ENCODE measurements around the gene THSD7B. TPM values are rescaled to one million over a fixed set of nuclear protein-coding genes. Genes with fewer than 3 reads are reported as not detected.

Gene THSD7B
- total RNA-seq, 5 donors from 2014 or later (not counting 1 experiment from before 2014, with no cell fraction given), result not detected

- WGBS (ENCODE audit: insufficient coverage), result 83% methylated on average over 3 of the region's 6 CpGs
- CTCF ChIA-PET, result no interaction called here
Observed at GRCh38 chr2:136769871-136770270, 4.5 kb downstream of the THSD7B start.

GRCh38 chr2:136770384-136770783, 5.0 kb downstream of the THSD7B start:
- Mint-ChIP-seq H3K4me3 (no peak overlapping the region), H3K4me1 (peaks cover 0 to 6% (median under 1%) of the 10 kb centered on the region in 3 donors), H3K9me3 (peaks cover 0 to 9% (median 0%) of the 10 kb centered on the region in 3 donors), H3K27me3 (peaks cover 24 to 36% of the 10 kb centered on the region in 2 donors), H3K27ac (no peak overlapping the region), H3K36me3 (no peaks in the 10 kb centered on the region)
- DNase-seq (no peak), ATAC-seq (replicated peaks in 1 of 4) (no peak)
- ChIA-PET POLR2A (no interaction called here), CTCF (no interaction called here)
- no peaks in the 10 kb centered on the region for H3K9me3 ChIP-seq
- H3K36me3 ChIP-seq (ENCODE audit: control insufficient read depth in 2 of 2, extremely low read depth in 1 of 2, insufficient read depth in 1 of 2, low read length in 1 of 2), result no peaks in the 10 kb centered on the region
- no peak overlapping the region for H3K27ac ChIP-seq (ENCODE audit: low read length)
- peaks cover 0 to 4% of the 10 kb centered on the region in 2 experiments for H3K4me1 ChIP-seq (ENCODE audit: control insufficient read depth in 1 of 2, extremely low read depth in 1 of 2, insufficient read depth in 2 of 2, low read length in 2 of 2)
- H3K4me3 ChIP-seq (ENCODE audit: control insufficient read depth in 1 of 2, extremely low read depth in 1 of 2, low read length in 1 of 2), result no peak overlapping the region
- H3K27me3 ChIP-seq (replicated peaks in 1 of 2; ENCODE audit: control insufficient read depth in 2 of 2, extremely low read depth in 1 of 2, insufficient read depth in 2 of 2, low read length in 1 of 2), result peaks cover 6 to 12% of the 10 kb centered on the region in 2 experiments
- no CpG with 5 or more reads among the region's 1 CpG for WGBS (ENCODE audit: insufficient coverage)

More at GRCh38 chr2:136769871-136770270, 4.5 kb downstream of the THSD7B start:
- no peak overlapping the region for H3K27ac ChIP-seq (ENCODE audit: low read length)
- Mint-ChIP-seq H3K4me1 (peaks cover 1 to 6% (median 2%) of the 10 kb centered on the region in 3 donors), H3K9me3 (peaks cover 0 to 9% (median 0%) of the 10 kb centered on the region in 3 donors), H3K36me3 (no peaks in the 10 kb centered on the region), H3K4me3 (no peak overlapping the region), H3K27me3 (peaks cover 27 to 35% of the 10 kb centered on the region in 2 donors), H3K27ac (no peak overlapping the region)
- H3K4me1 ChIP-seq (ENCODE audit: control insufficient read depth in 1 of 2, extremely low read depth in 1 of 2, insufficient read depth in 2 of 2, low read length in 2 of 2), result peaks cover 0 to 5% of the 10 kb centered on the region in 2 experiments
- peaks cover 6 to 17% of the 10 kb centered on the region in 2 experiments for H3K27me3 ChIP-seq (replicated peaks in 1 of 2; ENCODE audit: control insufficient read depth in 2 of 2, extremely low read depth in 1 of 2, insufficient read depth in 2 of 2, low read length in 1 of 2)
- ATAC-seq (replicated peaks in 1 of 4) (no peak), DNase-seq (no peak)
- no peaks in the 10 kb centered on the region for H3K36me3 ChIP-seq (ENCODE audit: control insufficient read depth in 2 of 2, extremely low read depth in 1 of 2, insufficient read depth in 1 of 2, low read length in 1 of 2)
- no peaks in the 10 kb centered on the region for H3K9me3 ChIP-seq
- POLR2A ChIA-PET, result no interaction called here
- H3K4me3 ChIP-seq (ENCODE audit: control insufficient read depth in 1 of 2, extremely low read depth in 1 of 2, low read length in 1 of 2), result no peak overlapping the region

GRCh38 chr2:136777391-136777790, 12.0 kb downstream of the THSD7B start:
- POLR2A ChIA-PET, result no interaction called here
- no peaks in the 10 kb centered on the region for H3K9me3 ChIP-seq
- no peaks in the 10 kb centered on the region for H3K27me3 ChIP-seq (replicated peaks in 1 of 2; ENCODE audit: control insufficient read depth in 2 of 2, extremely low read depth in 1 of 2, insufficient read depth in 2 of 2, low read length in 1 of 2)
- H3K4me3 ChIP-seq (ENCODE audit: control insufficient read depth in 1 of 2, extremely low read depth in 1 of 2, low read length in 1 of 2), result no peak overlapping the region
- Mint-ChIP-seq H3K27me3 (peaks cover 2 to 13% of the 10 kb centered on the region in 2 donors), H3K27ac (no peak overlapping the region), H3K4me3 (no peak overlapping the region), H3K4me1 (no peaks in the 10 kb centered on the region), H3K36me3 (no peaks in the 10 kb centered on the region), H3K9me3 (peaks cover 0 to 4% (median 0%) of the 10 kb centered on the region in 3 donors)
- no peak overlapping the region for H3K27ac ChIP-seq (ENCODE audit: low read length)
- no peak for ATAC-seq (replicated peaks in 1 of 4)
- CTCF ChIA-PET, result no interaction called here
- no CpG with 5 or more reads among the region's 2 CpGs for WGBS (ENCODE audit: insufficient coverage)
- no peaks in the 10 kb centered on the region for H3K36me3 ChIP-seq (ENCODE audit: control insufficient read depth in 2 of 2, extremely low read depth in 1 of 2, insufficient read depth in 1 of 2, low read length in 1 of 2)
- H3K4me1 ChIP-seq (ENCODE audit: control insufficient read depth in 1 of 2, extremely low read depth in 1 of 2, insufficient read depth in 2 of 2, low read length in 2 of 2), result no peaks in the 10 kb centered on the region
- DNase-seq, result no peak

- ChIA-PET POLR2A (no interaction called here), CTCF (no interaction called here)
- no peak overlapping the region for H3K4me3 Mint-ChIP-seq
- H3K36me3 Mint-ChIP-seq, result no peaks in the 10 kb centered on the region
- Histone ChIP-seq H3K4me3 (ENCODE audit: control insufficient read depth in 1 of 2, extremely low read depth in 1 of 2, low read length in 1 of 2) (no peak overlapping the region), H3K36me3 (ENCODE audit: control insufficient read depth in 2 of 2, extremely low read depth in 1 of 2, insufficient read depth in 1 of 2, low read length in 1 of 2) (no peaks in the 10 kb centered on the region), H3K9me3 (no peaks in the 10 kb centered on the region), H3K27me3 (replicated peaks in 1 of 2; ENCODE audit: control insufficient read depth in 2 of 2, extremely low read depth in 1 of 2, insufficient read depth in 2 of 2, low read length in 1 of 2) (peaks cover 2 to 5% of the 10 kb centered on the region in 2 experiments), H3K27ac (ENCODE audit: low read length) (no peak overlapping the region), H3K4me1 (ENCODE audit: control insufficient read depth in 1 of 2, extremely low read depth in 1 of 2, insufficient read depth in 2 of 2, low read length in 2 of 2) (no peaks in the 10 kb centered on the region)
- ATAC-seq (replicated peaks in 1 of 4) (no peak), DNase-seq (no peak)
- WGBS (ENCODE audit: insufficient coverage), result 75% methylated on average over 1 of the region's 4 CpGs
- H3K27ac Mint-ChIP-seq, result no peak overlapping the region
- H3K4me1 Mint-ChIP-seq, result no peaks in the 10 kb centered on the region
- H3K27me3 Mint-ChIP-seq, result peaks cover 5 to 12% of the 10 kb centered on the region in 2 donors
- no peaks in the 10 kb centered on the region for H3K9me3 Mint-ChIP-seq
Observed at GRCh38 chr2:136783856-136784255, 18.5 kb downstream of the THSD7B start.

- no CpG with 5 or more reads among the region's 3 CpGs for WGBS (ENCODE audit: insufficient coverage)
- Mint-ChIP-seq H3K4me1 (no peaks in the 10 kb centered on the region), H3K27ac (no peak overlapping the region), H3K27me3 (peaks cover 5 to 16% of the 10 kb centered on the region in 2 donors), H3K36me3 (no peaks in the 10 kb centered on the region), H3K9me3 (no peaks in the 10 kb centered on the region), H3K4me3 (no peak overlapping the region)
- POLR2A ChIA-PET, result no interaction called here
- H3K27me3 ChIP-seq (replicated peaks in 1 of 2; ENCODE audit: control insufficient read depth in 2 of 2, extremely low read depth in 1 of 2, insufficient read depth in 2 of 2, low read length in 1 of 2), result peaks cover 2 to 5% of the 10 kb centered on the region in 2 experiments
- no peaks in the 10 kb centered on the region for H3K9me3 ChIP-seq
- no peak for ATAC-seq (replicated peaks in 1 of 4)
- H3K27ac ChIP-seq (ENCODE audit: low read length), result no peak overlapping the region
- no peak for DNase-seq
- CTCF ChIA-PET, result no interaction called here
- H3K4me1 ChIP-seq (ENCODE audit: control insufficient read depth in 1 of 2, extremely low read depth in 1 of 2, insufficient read depth in 2 of 2, low read length in 2 of 2), result no peaks in the 10 kb centered on the region
- H3K36me3 ChIP-seq (ENCODE audit: control insufficient read depth in 2 of 2, extremely low read depth in 1 of 2, insufficient read depth in 1 of 2, low read length in 1 of 2), result no peaks in the 10 kb centered on the region
- H3K4me3 ChIP-seq (ENCODE audit: control insufficient read depth in 1 of 2, extremely low read depth in 1 of 2, low read length in 1 of 2), result no peak overlapping the region
Observed at GRCh38 chr2:136785215-136785614, 19.9 kb downstream of the THSD7B start.

GRCh38 chr2:136787970-136788369, 22.6 kb downstream of the THSD7B start:
- ChIA-PET POLR2A (no interaction called here), CTCF (no interaction called here)
- H3K36me3 Mint-ChIP-seq, result no peaks in the 10 kb centered on the region

GRCh38 chr2:136796339-136796738, 31.0 kb downstream of the THSD7B start:
- H3K9me3 Mint-ChIP-seq, result no peaks in the 10 kb centered on the region
- no CpG with 5 or more reads among the region's 4 CpGs for WGBS (ENCODE audit: insufficient coverage)
- no peaks in the 10 kb centered on the region for H3K36me3 ChIP-seq (ENCODE audit: control insufficient read depth in 2 of 2, extremely low read depth in 1 of 2, insufficient read depth in 1 of 2, low read length in 1 of 2)
- H3K4me1 Mint-ChIP-seq, result no peaks in the 10 kb centered on the region
- H3K36me3 Mint-ChIP-seq, result no peaks in the 10 kb centered on the region
- no peak overlapping the region for H3K4me3 Mint-ChIP-seq
- DNase-seq (no peak), ATAC-seq (replicated peaks in 1 of 4) (no peak)
- H3K4me1 ChIP-seq (ENCODE audit: control insufficient read depth in 1 of 2, extremely low read depth in 1 of 2, insufficient read depth in 2 of 2, low read length in 2 of 2), result no peaks in the 10 kb centered on the region
- no peaks in the 10 kb centered on the region for H3K9me3 ChIP-seq
- POLR2A ChIA-PET, result no interaction called here
- no peak overlapping the region for H3K27ac Mint-ChIP-seq
- H3K27me3 ChIP-seq (replicated peaks in 1 of 2; ENCODE audit: control insufficient read depth in 2 of 2, extremely low read depth in 1 of 2, insufficient read depth in 2 of 2, low read length in 1 of 2), result no peaks in the 10 kb centered on the region
- H3K27ac ChIP-seq (ENCODE audit: low read length), result no peak overlapping the region
- CTCF ChIA-PET, result no interaction called here
- no peak overlapping the region for H3K4me3 ChIP-seq (ENCODE audit: control insufficient read depth in 1 of 2, extremely low read depth in 1 of 2, low read length in 1 of 2)
- H3K27me3 Mint-ChIP-seq, result peaks cover 0 to 3% of the 10 kb centered on the region in 2 donors

More at GRCh38 chr2:136787970-136788369, 22.6 kb downstream of the THSD7B start:
- no peak for DNase-seq
- Mint-ChIP-seq H3K9me3 (no peaks in the 10 kb centered on the region), H3K4me3 (no peak overlapping the region), H3K27ac (no peak overlapping the region), H3K4me1 (no peaks in the 10 kb centered on the region), H3K27me3 (peaks cover 5 to 14% of the 10 kb centered on the region in 2 donors)
- no peaks in the 10 kb centered on the region for H3K4me1 ChIP-seq (ENCODE audit: control insufficient read depth in 1 of 2, extremely low read depth in 1 of 2, insufficient read depth in 2 of 2, low read length in 2 of 2)
- ATAC-seq (replicated peaks in 1 of 4), result no peak
- H3K4me3 ChIP-seq (ENCODE audit: control insufficient read depth in 1 of 2, extremely low read depth in 1 of 2, low read length in 1 of 2), result no peak overlapping the region
- H3K9me3 ChIP-seq, result no peaks in the 10 kb centered on the region
- H3K27me3 ChIP-seq (replicated peaks in 1 of 2; ENCODE audit: control insufficient read depth in 2 of 2, extremely low read depth in 1 of 2, insufficient read depth in 2 of 2, low read length in 1 of 2), result peaks cover 2 to 5% of the 10 kb centered on the region in 2 experiments
- H3K36me3 ChIP-seq (ENCODE audit: control insufficient read depth in 2 of 2, extremely low read depth in 1 of 2, insufficient read depth in 1 of 2, low read length in 1 of 2), result no peaks in the 10 kb centered on the region
- H3K27ac ChIP-seq (ENCODE audit: low read length), result no peak overlapping the region
- WGBS (ENCODE audit: insufficient coverage), result no CpG with 5 or more reads among the region's 3 CpGs
